Coronary artery (tissue), 2 donors: Measurements from ENCODE around the gene PIAS1.

Source experiments
- DNase-seq: peaks from one replicate; pipeline ENCODE4 v3.0.0-alpha.2; 2017; ENCODE audit warnings: low spot score
- H3K27ac ChIP-seq, 2 donors: fragments of 200-600 bp; sonication (generic); one replicate each; pipeline ENCODE4 v1.5.1; 2016 to 2019
- H3K4me3 ChIP-seq: fragments of 200-600 bp; sonication (generic); 2 replicates; pipeline ENCODE4 v1.5.1; 2016; ENCODE audit warnings: mild to moderate bottlenecking, moderate library complexity
- CTCF ChIP-seq: fragments of 200-600 bp; sonication (generic); IDR thresholded peaks from one replicate; pipeline ENCODE4 v1.5.1; 2019; ENCODE audit warnings: antibody characterized with exemption

The PIAS1 gene

GRCh38 chr15:68034719-68035293, 19.3 kb upstream of the PIAS1 start:
- H3K27ac ChIP-seq, result no peak overlapping the region
- no peak overlapping the region for H3K4me3 ChIP-seq
- TF ChIP-seq CTCF, result no peak
- no peak for DNase-seq

- DNase-seq, result no peak
- TF ChIP-seq CTCF, result no peak
- Histone ChIP-seq H3K27ac (no peak overlapping the region), H3K4me3 (no peak overlapping the region)
These were observed 15.9 kb upstream of the PIAS1 start for GRCh38 chr15:68038246-68038645.

GRCh38 chr15:68040144-68040543, 14.0 kb upstream of the PIAS1 start:
- TF ChIP-seq CTCF, result no peak
- DNase-seq, result no peak
- H3K4me3 ChIP-seq, result no peak overlapping the region
- H3K27ac ChIP-seq, result no peak overlapping the region

- no peak for DNase-seq
- TF ChIP-seq CTCF, result no peak
- Histone ChIP-seq H3K4me3 (no peak overlapping the region), H3K27ac (no peak overlapping the region)
These were observed 11.8 kb upstream of the PIAS1 start for GRCh38 chr15:68042156-68042854.

- no peak overlapping the region for H3K4me3 ChIP-seq
- H3K27ac ChIP-seq, result no peak overlapping the region
- no peak for TF ChIP-seq CTCF
- DNase-seq, result no peak
These were observed 11.3 kb upstream of the PIAS1 start for GRCh38 chr15:68042855-68043222.

GRCh38 chr15:68045289-68046265, 8.5 kb upstream of the PIAS1 start:
- Histone ChIP-seq H3K4me3 (no peak overlapping the region), H3K27ac (no peak overlapping the region)
- no peak for DNase-seq
- no peak for TF ChIP-seq CTCF
